ENCODE data around the gene XIST.
"Not testable (repeated sequence)": the region's sequence is repeated elsewhere in the genome, so short reads cannot be mapped to it uniquely, and the experiment has no call there.

The XIST gene

DNA sequence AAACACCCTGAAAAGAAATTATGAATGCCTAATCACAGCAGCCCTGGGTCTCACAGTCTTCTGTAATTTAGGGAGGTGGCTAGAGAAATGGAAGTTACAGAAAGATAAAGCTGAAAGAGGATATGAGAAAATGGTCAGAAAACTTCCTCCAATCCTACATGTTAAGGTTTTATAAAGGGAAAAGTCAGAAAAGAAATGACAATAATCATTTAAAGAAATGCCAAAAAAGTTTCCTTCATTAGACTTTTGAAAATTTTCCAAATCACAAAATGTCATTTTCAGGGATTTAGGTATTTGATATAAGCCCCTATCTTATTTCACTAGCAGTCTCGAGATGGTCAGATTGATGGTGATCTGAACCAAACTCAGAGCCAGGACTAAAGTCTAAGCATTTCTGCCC lies 13.4 kb downstream of the XIST start:
- DNase-seq (ENCODE audit: low spot score), result no peak

DNA sequence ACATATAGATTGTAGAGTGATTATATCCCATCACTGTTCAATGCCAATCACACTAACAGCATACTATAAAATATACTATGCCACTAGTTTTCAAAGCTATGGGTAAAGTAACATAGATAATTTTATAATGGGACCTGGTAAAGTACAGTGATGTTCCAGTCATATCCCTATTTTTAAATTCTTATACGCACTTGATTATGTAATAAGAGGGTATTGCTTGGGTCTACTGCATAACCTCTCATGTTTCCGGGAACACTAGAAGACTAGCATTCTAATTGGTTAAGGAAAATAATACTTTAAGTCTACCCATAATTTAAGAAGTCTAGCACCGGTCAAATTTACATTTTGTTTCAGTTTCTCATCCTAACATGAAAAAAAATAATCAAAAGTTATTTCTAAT lies 14.4 kb downstream of the XIST start:
- no peak for DNase-seq (ENCODE audit: low spot score)

DNA sequence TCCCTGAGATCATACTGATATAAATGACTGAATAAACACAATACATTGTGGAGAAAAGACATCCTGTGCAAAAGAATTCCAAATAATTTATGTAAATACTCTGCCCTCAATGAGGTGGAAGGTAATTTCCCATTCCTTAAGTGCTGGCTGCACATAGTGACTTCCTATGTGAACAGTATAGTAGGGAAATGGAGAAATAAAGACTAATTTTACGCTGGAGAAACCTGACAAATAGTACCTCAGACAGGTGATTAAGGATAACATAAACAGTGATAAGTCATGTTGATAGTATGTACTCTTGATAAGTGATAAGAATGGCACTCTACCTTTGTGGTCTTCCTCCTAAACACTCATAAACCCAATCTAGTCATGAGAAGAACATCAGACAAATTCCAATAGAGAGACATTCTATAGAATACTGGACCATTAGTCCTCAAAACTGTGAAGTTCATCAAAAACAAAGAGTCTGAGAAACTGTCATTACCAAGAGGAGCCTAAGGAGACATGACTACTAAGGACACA lies 15.5 kb downstream of the XIST start:
- DNase-seq (ENCODE audit: low spot score), result no peak

DNA sequence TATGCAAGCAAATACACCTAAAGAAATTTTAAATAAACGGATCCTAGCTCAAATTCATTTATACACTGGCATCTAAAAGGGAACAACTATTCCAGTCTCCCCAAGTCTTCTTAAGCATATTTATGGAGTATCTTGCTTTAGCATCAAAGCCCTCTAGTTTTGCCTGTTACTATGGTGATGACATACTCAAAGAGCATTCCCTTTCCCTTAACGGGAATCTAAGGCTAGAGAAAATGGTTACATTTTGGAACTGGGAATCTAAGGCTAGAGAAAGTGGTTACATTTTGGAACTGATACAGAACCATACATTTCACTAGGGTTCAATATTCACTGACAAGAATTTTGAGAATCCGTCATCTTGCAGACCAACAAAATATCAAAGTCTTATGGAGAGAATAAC lies 18.3 kb downstream of the XIST start:
- DNase-seq (ENCODE audit: low spot score), result no peak

DNA sequence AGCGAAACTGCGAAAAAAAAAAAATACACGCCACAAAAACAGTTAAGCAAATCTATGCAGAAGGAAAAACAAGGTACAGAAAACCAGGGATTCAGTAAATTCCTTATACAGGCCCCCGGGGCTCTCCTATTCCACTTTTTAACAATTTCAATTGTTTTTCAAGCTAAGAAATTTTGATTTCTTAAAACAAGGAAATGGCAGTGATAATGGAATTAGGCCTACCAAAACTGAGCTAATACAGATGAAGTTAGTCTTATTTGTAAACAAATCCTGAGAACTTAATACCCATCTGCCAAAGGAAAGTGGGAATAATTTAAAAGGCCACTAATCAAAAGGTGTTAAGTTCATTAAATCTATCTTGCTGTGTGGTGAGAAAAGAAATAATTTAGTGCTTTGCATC lies 20.2 kb downstream of the XIST start:
- no peak for DNase-seq (ENCODE audit: low spot score)

DNA sequence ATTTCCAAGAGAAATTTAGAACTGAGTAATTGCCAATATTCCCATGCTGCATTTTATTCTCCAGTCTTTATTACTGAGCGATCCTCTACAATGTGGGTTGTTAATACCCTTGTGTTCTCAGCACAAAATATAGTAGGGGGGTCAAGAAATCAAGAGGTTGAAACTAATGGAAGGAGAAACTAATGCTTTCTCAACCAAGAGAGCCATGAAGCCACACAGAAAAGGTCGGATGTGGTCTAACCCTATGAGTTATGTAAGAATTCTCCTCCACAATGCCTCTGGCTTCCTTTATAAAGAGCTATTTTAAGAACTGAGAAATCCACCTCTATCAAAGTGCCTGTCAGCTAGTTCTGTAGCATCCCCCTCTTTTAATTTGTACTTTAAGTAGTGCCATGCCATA lies 21.0 kb downstream of the XIST start:
- no peak for DNase-seq (ENCODE audit: low spot score)

DNA sequence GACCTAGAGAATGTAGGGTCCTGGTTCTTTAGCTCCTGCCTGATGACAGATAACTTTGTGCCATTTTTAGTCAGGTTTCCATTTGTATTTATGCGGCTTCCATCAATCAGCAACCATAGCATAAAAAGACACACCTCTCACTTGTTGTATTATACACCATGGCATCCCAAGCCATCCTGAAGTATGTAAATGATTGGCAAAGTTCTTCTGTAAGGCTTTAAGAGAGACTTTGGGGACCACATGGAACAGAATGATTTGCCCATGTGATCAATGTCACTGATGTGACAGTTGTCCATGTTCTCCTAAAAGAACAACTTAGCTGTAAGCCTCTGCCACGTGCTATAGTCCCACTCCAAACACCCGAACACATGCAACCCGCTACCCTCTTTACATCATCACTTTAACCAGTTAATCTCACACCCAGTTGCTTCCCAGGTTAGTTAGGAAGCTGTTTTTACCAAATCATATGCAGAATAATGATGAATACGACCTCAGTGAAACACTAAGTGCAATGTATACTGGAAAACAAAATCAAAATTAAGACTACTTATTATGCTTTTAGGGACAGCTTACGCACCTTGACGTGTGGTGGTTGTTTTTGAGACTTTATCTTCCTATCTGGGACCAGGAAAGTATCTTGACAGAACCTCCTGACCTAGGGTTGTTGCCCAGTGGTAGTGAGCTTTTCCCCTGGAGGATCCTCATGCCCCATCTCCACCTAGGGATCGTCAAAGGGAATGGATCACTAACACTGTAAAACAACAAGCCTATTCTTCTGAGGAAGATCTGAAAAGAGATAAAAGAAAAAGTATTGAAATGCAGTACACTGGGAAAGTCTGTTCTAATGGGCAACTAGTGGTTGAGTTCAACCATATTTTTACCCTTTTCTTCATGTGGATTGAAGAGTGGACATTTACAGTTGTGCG lies 21.8 kb downstream of the XIST start:
- DNase-seq (ENCODE audit: low spot score), result no peak

DNA sequence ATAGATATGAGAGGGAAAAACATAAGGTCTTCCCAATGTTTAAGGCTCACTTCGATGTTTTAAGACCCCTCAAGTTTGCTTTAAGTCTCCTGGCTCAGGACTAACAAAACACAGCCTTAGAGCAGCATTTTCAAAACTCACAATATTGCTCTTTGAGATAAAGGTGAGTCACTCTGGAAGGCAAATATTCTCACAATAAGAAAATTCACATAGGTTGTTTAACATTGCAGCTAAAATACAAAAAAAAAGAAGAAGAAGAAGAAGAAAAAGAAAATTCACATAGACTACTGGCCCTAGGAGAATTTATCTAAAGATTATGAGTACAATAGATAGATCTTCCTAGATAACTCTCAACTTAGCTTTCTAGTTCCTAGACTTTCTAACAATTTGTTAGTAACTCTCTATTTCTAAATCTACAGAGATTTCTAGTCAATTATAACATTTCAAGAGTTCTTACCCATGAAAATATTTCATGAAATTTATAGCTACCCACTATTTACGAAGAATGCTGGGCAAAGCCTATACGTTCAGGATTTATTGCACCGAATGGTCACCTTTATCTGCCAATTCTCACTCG lies 22.5 kb downstream of the XIST start:
- DNase-seq (ENCODE audit: low spot score), result no peak

DNA sequence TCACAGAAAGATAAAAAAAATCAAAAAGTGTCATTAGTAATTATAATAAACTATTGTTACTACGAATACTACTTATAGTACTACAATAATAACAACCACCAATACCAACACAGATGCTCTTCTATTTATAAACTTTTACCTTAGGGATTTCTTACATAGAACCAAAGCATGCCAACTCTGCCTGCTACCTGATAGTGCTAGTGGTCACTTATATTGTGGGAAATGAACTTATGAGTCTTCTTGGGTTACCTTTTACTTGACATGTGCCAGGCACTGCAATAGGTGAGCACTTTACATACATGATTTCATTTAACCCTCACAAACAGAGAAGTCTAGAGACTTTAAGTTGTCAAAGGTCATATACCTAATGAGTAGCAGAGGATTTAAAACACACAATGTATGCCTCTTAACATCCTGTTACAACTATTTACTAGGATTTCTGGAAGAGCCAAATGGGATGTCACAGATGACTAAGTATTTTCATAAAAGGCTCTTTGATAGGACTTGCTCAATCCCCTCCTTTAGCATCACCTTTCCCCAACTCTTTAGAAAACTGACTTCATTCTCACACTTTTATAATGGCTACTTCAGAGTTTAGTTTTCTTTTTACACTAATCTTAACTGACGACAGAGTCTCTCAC lies 24.3 kb downstream of the XIST start:
- DNase-seq (ENCODE audit: low spot score), result no peak

DNA sequence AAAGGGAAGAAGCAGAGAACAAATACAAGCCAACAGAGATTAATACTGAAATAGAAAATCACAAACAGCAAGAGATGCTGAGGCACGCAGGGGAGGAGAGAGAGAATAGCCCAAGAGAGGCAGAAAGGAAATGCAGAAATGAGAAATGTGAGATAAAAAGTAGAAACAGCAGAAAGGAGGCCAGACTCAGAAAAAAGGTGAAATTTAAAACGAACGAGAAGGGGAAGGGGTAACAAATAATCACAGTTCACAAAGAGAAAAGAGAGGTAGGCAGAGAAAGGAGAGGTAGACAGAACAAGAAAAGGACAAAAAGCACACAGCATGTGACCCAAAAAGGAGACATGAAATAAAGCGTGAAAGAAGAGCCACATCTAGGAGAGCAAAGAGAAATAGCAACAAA lies 25.1 kb downstream of the XIST start:
- DNase-seq (ENCODE audit: low spot score), result no peak

DNA sequence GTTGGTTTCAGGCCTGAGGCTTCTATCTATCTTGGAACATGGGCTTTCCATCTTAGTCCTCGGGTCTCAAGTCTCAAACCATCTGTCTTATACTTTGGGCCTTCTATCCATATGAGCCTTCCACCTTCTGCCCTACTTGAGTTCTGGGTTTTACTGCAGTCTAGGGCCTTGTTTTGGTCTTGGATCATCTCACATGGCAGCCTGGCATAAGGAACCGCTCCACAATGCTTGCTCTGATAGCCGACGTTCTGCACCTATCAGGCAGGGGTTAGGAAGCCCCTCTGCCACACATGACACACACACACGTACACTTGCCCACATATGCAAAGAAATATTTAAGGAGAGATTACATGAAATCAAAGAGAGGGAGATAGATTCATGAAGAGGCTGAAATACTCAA lies 25.5 kb downstream of the XIST start:
- no peak for DNase-seq (ENCODE audit: low spot score)

DNA sequence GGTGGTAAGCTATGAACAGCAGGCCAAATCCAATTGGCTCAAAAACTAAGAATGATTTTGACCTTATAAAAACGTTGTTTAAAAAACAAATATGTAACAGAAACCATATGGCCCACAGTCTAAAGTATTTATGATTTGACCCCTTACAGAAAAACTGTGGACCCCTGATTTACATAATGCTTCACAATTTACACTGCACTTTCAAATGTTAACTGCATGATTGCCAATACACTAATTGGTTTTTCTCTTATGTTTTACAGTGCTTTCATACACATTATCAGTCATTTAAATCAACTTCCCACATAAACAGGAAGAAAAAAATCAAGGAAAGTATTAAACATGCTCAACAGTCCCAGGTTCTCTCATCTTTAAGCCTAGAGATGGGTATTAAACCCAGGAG lies 26.9 kb downstream of the XIST start:
- DNase-seq (ENCODE audit: low spot score), result no peak

DNA sequence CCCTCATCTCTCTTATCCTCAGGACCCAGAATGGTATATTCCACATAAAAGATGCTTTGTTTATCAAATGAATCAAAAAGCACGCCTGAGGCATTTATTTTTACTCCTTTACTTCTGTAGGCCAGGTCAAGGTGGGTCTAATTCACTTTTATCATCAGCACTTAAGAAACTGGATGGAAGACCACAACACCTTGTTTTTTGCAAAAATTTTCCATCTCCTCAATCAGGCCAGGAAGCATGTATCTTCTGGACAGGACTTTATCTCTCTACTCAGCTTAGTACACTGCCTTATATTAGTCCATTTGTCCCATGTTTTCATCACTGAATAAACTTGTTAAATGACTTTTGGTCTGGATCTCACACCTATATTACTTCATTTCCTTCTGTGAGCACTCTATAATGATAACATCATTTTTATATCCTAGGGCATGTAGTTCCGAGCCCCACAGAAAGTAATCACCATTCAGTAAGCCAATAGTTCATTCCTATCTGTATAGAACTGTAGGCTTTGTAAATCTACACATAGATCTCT lies 29.0 kb downstream of the XIST start:
- no peak for DNase-seq (ENCODE audit: low spot score)

DNA sequence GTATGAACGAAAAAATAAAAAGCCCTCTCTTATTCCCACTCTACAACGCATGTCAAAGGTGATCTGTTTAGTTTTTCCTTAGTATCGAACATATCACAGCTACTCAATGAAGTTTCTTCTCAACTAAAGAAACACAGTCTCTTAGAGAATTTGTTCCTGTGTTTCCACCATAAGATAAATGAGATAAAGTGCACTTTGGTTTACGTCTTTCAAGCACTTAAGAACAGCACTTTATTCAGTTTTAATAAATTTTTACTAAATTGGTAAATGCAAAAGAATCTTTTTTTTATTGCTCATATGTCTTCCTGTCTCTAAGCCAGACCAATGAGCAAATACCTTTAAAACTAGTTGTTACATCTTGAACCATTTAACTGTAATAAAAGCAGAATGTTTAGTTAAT lies 29.7 kb downstream of the XIST start:
- no peak for DNase-seq (ENCODE audit: low spot score)

DNA sequence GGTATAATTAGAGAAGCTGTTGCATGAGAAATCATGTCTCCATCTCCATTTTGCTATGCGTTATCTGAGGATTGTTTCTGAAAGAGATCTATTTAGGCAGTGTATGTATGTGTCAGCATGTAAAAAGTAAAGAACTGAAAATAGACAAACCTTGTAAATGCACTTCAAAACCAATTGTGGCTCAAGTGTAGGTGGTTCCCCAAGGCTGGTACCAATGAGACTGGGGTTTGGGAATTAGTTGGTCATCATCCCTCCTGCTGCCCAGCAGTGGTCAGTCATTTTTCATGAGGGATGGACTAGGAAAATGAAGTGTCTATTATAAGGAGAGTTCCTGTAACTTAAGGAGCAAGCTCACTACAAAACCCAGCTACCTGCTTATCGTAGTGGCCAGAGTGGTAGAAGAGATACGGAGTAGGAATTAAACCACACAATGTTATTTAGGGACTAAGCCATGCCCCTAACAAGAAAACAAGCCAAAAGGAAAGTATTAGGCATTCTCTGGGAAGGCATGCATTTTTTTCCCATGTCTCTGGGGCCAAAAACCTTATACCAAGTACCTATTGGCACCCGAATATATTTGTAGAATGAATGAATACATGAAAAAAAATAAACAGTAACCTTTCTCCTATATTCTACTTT lies 30.5 kb downstream of the XIST start:
- DNase-seq (ENCODE audit: low spot score), result no peak

DNA sequence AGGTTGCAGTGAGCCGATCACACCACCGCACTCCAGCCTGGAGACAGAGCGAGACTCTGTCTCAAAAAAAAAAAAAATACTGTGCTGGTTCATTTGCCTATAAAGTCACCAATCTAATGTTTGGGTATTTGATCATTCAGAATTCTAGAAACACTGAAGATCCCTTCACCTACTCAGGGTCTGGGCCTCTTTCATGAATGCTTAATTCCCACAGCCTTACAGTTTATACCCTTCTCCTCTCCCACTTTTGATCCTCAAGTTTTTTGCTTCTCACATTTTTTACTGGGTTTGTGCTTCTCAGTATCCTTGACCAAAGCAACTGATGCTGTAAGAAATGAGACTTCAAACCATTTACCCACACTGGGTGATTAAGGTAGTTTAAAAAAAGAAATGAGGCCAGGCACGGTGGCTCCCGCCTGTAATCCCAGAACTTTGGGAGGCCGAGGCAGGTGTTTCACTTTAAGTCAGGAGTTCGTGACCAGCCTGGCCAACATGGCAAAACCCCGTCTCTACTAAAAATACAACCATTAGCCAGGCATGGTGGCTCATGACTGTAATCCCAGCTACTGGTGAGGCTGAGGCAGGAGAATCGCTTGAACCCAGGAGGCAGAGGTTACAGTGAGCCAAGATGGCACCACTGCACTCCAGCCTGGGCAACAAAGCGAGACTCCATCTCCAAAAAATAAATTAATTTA lies 32.5 kb downstream of the XIST start:
- not testable (repeated sequence) for DNase-seq (ENCODE audit: low spot score)

DNA sequence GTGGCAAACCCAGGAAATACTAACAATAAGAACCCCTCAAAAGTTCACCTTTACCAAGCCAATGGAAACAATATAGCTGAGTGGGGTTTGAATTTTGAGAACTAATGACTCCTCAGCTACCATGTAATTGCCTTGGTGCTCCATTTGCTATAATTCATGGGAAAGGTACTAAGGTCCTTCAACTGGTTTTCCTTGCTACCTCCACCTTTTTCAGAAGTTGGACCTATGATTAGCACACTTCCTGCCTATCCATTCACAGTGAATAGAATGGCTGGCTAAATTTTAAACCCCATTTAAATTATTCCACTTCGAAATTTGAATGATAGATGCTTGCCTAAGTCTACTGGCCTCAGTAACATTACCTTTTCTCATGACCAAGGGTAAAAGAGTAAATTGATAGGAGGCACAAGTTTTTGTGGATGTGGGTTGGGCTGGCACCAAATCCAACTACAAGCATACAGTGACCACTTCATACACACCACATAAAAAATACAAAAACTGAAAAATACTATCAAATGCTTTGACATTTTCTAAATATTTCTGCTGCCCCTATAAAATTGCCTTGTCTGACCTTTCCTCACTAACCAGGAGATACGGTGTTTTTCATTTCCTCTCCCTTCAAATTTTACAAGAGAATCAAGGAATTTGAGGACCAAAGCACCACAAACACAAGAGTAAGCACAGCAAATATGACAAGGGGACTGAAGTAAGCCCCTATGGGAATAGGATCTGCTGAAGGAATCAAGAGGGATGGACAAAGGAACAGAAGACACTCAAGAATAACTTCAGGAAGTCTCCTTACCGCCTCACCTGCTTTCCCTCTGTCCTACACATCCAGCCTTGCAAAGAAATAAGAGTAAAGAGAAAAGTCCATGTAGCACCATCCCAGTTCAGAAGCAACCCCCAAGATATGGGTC lies 34.1 kb downstream of the XIST start:
- DNase-seq (ENCODE audit: low spot score), result no peak

DNA sequence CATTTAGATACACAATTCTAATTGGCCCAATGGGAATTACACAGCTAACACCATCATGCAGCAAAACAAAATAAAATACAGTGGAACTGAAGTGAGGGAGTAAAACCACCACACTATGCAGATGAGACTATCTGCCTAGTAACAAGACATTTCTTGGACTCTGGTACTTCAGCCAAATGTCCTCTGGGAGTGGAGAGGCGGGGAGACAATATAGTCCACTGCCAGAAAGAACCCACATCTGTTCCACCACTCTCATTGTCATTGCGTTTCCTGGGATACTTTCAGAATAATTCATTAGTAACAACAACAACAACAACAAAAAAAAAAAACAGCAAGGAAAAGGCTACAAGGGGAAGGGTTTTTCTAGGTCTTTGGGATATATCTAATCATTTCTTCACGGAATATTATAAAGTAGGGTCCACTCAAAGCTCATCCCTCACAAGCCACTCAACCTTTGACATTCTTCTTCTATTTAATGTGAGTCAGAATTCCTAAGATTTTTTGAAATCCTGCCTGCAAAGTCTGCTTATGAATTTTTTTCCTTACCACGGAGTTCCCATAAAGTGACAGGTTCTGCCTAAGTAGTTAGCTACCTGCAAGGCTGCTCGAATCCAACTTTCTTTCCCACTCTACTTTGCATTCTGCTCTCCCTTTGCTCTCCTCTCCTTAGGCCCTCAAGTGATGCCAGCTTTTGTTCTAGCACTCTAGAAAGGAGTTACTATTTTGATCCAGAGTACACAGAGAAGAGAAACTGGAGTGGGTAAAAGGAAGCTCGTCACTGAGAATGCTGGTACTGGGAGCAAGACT lies 34.9 kb downstream of the XIST start:
- no peak for DNase-seq (ENCODE audit: low spot score)

DNA sequence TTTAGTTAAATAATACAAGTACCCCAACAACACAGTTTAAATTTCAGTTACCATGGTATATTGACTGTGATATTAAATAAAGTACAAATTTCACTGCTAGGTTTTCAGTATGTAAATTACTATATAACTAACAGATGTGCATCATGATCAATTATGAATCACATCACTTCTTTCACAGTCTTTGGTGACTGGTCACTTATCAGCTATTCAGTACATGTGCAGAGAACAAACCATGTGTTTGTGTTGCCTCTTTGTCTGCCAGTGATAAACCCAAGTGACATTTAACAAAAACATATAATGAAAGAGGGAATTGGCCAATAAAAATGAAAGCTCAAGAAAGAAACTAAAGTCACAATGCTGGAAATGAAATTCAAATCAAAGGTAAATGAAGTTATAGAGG lies 40.3 kb downstream of the XIST start:
- no peak for DNase-seq (ENCODE audit: low spot score)

DNA sequence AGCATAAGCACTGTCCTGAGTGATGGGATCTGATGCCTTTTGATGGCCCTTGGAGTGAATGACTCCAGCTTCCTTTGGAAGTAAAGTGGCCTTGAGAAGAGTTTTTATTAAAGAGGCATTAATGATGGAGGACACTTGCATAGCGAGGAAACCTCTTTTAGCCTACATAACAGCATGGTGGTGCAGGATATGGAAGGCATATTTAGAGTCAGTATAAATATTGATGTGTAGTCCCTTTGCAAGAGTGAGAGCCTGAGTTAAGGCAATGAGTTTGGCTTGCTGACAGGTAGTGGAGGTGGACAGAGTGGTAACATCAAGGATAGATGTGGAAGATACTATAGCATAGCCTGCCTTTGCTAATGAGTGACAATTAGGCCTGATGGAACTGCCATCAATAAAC lies 48.4 kb downstream of the XIST start:
- DNase-seq (ENCODE audit: low spot score), result not testable (repeated sequence)
